ENCODE results near the gene LIPT1. TPM values are rescaled to one million over a fixed set of nuclear protein-coding genes. Genes with fewer than 3 reads are reported as not detected.
A peak's percentile ranks its signal among the peaks of the same experiment; 100 is the strongest.

Gene LIPT1
- total RNA-seq, 1 experiment from 2014 or later = 8.7 TPM

DNA sequence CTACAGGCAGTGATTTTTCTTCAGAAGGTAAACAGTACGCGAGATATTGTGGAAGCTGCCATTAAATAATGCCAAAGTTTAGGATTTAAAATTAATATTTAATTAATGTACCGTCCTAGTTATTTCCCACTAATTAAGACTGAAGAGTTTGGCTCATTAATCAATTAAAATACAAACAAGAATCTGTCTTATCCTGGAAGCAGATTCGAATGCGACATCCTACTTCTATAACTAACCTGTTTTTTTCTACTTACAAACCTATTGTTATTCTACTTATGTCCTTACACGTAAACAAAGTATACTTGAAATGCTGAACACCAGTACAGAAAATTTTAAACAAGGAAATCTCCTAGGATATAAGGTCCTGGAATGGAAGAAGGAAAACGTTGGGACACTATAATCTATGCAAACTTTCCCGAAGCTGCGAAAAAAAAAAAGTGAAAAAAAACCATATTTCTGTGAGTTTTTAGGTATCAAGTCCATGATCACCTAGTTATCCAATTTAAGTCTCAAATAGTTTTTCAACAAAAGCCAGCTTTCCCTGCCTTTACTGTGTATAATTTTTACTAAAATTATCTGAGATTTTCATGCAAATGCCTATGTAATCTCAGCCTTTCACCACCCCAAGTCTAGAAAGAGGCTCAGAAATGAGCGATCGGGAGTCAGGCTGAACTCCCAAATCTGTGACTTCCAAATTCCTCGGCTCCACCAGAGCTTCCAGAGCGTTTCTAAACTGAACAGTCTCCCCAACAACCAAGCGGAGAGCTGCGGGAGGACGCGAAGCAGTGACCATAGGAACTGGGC is 14.5 kb upstream of the LIPT1 start:
- Histone ChIP-seq H3K9me2 (replicated peaks; ENCODE audit: low read length) (no peaks in the 10 kb centered on the region), H4K20me1 (ENCODE audit: low read length) (no peaks in the 10 kb centered on the region), H3K27ac (ENCODE audit: low read length) (no peak overlapping the region), H3K27me3 (ENCODE audit: low read length) (no peaks in the 10 kb centered on the region), H3K36me3 (ENCODE audit: low read depth, low read length) (no peaks in the 10 kb centered on the region), H3F3A (ENCODE audit: low read length, unreplicated experiment) (no peaks in the 10 kb centered on the region), H3K79me2 (ENCODE audit: low read length) (peaks cover 26% of the 10 kb centered on the region), H3K4me1 (ENCODE audit: insufficient read depth, low read length) (peaks cover 20% of the 10 kb centered on the region), H3K4me2 (ENCODE audit: low read length) (peak overlapping the region; percentile 98), H2AFZ (ENCODE audit: low read length) (peak overlapping the region; percentile 95), H3K9me3 (ENCODE audit: low read length) (no peaks in the 10 kb centered on the region), H3K4me3 (ENCODE audit: low read length) (peak overlapping the region; percentile 88), H3K9ac (ENCODE audit: low read length) (peak overlapping the region; percentile 71)
- intact Hi-C loops (cut with micrococcal nuclease) = loop anchor here (2.0 kb wide), 1 partner anchor 15 kb away; the partner anchor contains the start of genes LIPT1 and TSGA10
- no peak for TF ChIP-seq EZH2phosphoT487 (IDR thresholded peaks at IDR 0.05; ENCODE audit: borderline replicate concordance, low read length)
- TF ChIP-seq EZH2 (IDR thresholded peaks at IDR 0.05; ENCODE audit: low read length, unreplicated experiment) = no peak
- TF ChIP-seq, protein P1, sequence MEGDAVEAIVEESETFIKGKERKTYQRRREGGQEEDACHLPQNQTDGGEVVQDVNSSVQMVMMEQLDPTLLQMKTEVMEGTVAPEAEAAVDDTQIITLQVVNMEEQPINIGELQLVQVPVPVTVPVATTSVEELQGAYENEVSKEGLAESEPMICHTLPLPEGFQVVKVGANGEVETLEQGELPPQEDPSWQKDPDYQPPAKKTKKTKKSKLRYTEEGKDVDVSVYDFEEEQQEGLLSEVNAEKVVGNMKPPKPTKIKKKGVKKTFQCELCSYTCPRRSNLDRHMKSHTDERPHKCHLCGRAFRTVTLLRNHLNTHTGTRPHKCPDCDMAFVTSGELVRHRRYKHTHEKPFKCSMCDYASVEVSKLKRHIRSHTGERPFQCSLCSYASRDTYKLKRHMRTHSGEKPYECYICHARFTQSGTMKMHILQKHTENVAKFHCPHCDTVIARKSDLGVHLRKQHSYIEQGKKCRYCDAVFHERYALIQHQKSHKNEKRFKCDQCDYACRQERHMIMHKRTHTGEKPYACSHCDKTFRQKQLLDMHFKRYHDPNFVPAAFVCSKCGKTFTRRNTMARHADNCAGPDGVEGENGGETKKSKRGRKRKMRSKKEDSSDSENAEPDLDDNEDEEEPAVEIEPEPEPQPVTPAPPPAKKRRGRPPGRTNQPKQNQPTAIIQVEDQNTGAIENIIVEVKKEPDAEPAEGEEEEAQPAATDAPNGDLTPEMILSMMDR (conservative IDR thresholded peaks at IDR 0.05; ENCODE audit: low read depth, low read length) = no peak
- ATAC-seq (no peak), DNase-seq (peak; percentile 37)
- ChIA-PET CTCF (no interaction called here), POLR2A (ENCODE audit: unreplicated experiment) (interaction anchor here (0.7 to 1.1 kb wide), 3 partner anchors 15 to 1423 kb away, joined by 3 read pairs; partner anchors contain the start of genes LIPT1, PDCL3 and TSGA10)
- BruUV-seq (replicated peaks) = TSS peak; percentile 34

GRCh38 chr2:99140860-99141109 is 14.0 kb upstream of the LIPT1 start:
- no peaks in the 10 kb centered on the region for H3K36me3 ChIP-seq (ENCODE audit: low read depth, low read length)
- ChIA-PET CTCF (interaction anchor here (0.6 to 1.6 kb wide), 4 partner anchors 14 to 55 kb away, joined by 3 to 9 read pairs (median 4); partner anchors contain the start of genes LIPT1 and TSGA10), POLR2A (ENCODE audit: unreplicated experiment) (interaction anchor here (0.7 to 1.1 kb wide), 3 partner anchors 14 to 1422 kb away, joined by 3 read pairs; partner anchors contain the start of genes LIPT1, PDCL3 and TSGA10)
- DNase-seq (no peak), ATAC-seq (peak; percentile 23)
- peaks cover 20% of the 10 kb centered on the region for H3K4me1 ChIP-seq (ENCODE audit: insufficient read depth, low read length)
- H3K4me3 ChIP-seq (ENCODE audit: low read length) = peak overlapping the region; percentile 88
- no peak for TF ChIP-seq EZH2phosphoT487 (IDR thresholded peaks at IDR 0.05; ENCODE audit: borderline replicate concordance, low read length)
- TF ChIP-seq, protein P1 (conservative IDR thresholded peaks at IDR 0.05; ENCODE audit: low read depth, low read length) = no peak
- no peak for TF ChIP-seq EZH2 (IDR thresholded peaks at IDR 0.05; ENCODE audit: low read length, unreplicated experiment)
- no TSS peak for BruUV-seq (replicated peaks)
- peak overlapping the region; percentile 95 for H2AFZ ChIP-seq (ENCODE audit: low read length)
- intact Hi-C loops (cut with micrococcal nuclease) = loop anchor here (1.0 to 2.0 kb wide), 2 partner anchors 14 to 41 kb away; partner anchors contain the start of genes LIPT1, MITD1, MRPL30 and TSGA10
- H3K9me2 ChIP-seq (replicated peaks; ENCODE audit: low read length) = no peaks in the 10 kb centered on the region
- peak overlapping the region; percentile 71 for H3K9ac ChIP-seq (ENCODE audit: low read length)
- H3K4me2 ChIP-seq (ENCODE audit: low read length) = peak overlapping the region; percentile 98
- H3K27ac ChIP-seq (ENCODE audit: low read length) = no peak overlapping the region
- H3F3A ChIP-seq (ENCODE audit: low read length, unreplicated experiment) = no peaks in the 10 kb centered on the region
- no peaks in the 10 kb centered on the region for H3K9me3 ChIP-seq (ENCODE audit: low read length)
- no peaks in the 10 kb centered on the region for H4K20me1 ChIP-seq (ENCODE audit: low read length)
- no peaks in the 10 kb centered on the region for H3K27me3 ChIP-seq (ENCODE audit: low read length)
- H3K79me2 ChIP-seq (ENCODE audit: low read length) = peaks cover 26% of the 10 kb centered on the region

All from PC-3 (cell line).